ENCODE results near the gene NPAS2. TPM values are rescaled to one million over a fixed set of nuclear protein-coding genes. Genes with fewer than 3 reads are reported as not detected.

The NPAS2 gene
- total RNA-seq, 3 donors from 2014 or later (not counting 1 experiment from before 2014, with no cell fraction given), result not detected

DNA sequence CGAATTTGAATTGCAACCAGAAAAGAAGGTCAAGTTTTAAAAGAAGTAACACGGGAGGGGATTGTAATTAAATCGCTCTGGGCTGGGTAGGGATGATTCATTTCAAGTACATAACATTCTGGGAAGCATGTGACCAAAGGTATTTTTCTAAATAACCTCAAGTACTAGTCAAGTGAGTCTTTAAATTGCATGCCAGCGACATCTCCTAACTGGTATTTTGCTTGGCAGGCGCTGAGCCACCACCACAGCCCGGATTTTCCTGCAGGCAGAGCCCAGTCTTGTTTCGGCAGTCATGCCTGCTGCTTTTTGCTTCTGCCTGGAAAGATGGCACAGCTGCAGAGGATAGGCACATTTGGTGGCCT, 33.7 kb upstream of the NPAS2 start:
- no peak for DNase-seq
- no peak for ATAC-seq
- Mint-ChIP-seq H3K9me3 (no peaks in the 10 kb centered on the region), H3K4me1 (no peaks in the 10 kb centered on the region), H3K36me3 (no peaks in the 10 kb centered on the region), H3K27ac (no peak overlapping the region), H3K4me3 (no peak overlapping the region), H3K27me3 (ENCODE audit: low read depth in 2 of 2) (peaks cover 0 to 3% of the 10 kb centered on the region in 2 donors)
- TF ChIP-seq, protein P1, sequence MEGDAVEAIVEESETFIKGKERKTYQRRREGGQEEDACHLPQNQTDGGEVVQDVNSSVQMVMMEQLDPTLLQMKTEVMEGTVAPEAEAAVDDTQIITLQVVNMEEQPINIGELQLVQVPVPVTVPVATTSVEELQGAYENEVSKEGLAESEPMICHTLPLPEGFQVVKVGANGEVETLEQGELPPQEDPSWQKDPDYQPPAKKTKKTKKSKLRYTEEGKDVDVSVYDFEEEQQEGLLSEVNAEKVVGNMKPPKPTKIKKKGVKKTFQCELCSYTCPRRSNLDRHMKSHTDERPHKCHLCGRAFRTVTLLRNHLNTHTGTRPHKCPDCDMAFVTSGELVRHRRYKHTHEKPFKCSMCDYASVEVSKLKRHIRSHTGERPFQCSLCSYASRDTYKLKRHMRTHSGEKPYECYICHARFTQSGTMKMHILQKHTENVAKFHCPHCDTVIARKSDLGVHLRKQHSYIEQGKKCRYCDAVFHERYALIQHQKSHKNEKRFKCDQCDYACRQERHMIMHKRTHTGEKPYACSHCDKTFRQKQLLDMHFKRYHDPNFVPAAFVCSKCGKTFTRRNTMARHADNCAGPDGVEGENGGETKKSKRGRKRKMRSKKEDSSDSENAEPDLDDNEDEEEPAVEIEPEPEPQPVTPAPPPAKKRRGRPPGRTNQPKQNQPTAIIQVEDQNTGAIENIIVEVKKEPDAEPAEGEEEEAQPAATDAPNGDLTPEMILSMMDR (IDR thresholded peaks at IDR 0.05), result no peak
- intact Hi-C loops (cut with micrococcal nuclease), result no loop called here
- Histone ChIP-seq H3K4me1 (ENCODE audit: control insufficient read depth, insufficient read depth, low read length) (no peaks in the 10 kb centered on the region), H3K9me3 (ENCODE audit: control insufficient read depth, insufficient read depth, low read length) (no peaks in the 10 kb centered on the region), H3K27ac (ENCODE audit: low read length) (no peak overlapping the region), H3K36me3 (ENCODE audit: control insufficient read depth, insufficient read depth, low read length) (no peaks in the 10 kb centered on the region), H3K4me3 (ENCODE audit: low read length) (no peak overlapping the region), H3K27me3 (ENCODE audit: control insufficient read depth, insufficient read depth, low read length) (no peaks in the 10 kb centered on the region)
- WGBS (ENCODE audit: insufficient coverage), result 84% methylated on average over 7 of the region's 7 CpGs

DNA sequence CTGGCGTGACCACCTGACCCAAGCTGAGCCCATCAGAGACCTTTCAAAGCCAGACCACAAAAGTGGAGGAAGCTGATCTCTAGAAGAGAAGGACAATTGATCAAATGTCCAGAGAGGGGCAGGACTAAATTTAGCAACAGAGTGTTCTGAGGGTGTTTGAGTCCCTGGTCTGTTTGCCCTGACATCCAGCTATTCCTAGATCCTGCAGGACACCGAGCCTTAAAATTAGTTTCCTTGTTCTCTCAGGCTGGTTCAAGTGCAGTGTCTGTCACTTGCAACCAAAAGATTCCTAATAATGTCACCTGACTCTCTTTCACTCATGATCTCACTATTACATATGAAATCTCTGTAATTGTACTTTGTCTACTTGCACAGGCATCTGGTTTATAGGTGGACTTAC, 33.0 kb upstream of the NPAS2 start:
- Histone ChIP-seq H3K27me3 (ENCODE audit: control insufficient read depth, insufficient read depth, low read length) (no peaks in the 10 kb centered on the region), H3K9me3 (ENCODE audit: control insufficient read depth, insufficient read depth, low read length) (no peaks in the 10 kb centered on the region), H3K4me3 (ENCODE audit: low read length) (no peak overlapping the region), H3K36me3 (ENCODE audit: control insufficient read depth, insufficient read depth, low read length) (no peaks in the 10 kb centered on the region), H3K27ac (ENCODE audit: low read length) (no peak overlapping the region), H3K4me1 (ENCODE audit: control insufficient read depth, insufficient read depth, low read length) (no peaks in the 10 kb centered on the region)
- WGBS (ENCODE audit: insufficient coverage), result 92% methylated on average over 2 of the region's 2 CpGs
- intact Hi-C loops (cut with micrococcal nuclease), result no loop called here
- Mint-ChIP-seq H3K9me3 (no peaks in the 10 kb centered on the region), H3K27ac (no peak overlapping the region), H3K4me1 (no peaks in the 10 kb centered on the region), H3K4me3 (no peak overlapping the region), H3K27me3 (ENCODE audit: low read depth in 2 of 2) (peaks cover 0 to 3% of the 10 kb centered on the region in 2 donors), H3K36me3 (no peaks in the 10 kb centered on the region)
- DNase-seq (no peak), ATAC-seq (no peak)
- TF ChIP-seq, protein P1 (IDR thresholded peaks at IDR 0.05), result no peak

DNA sequence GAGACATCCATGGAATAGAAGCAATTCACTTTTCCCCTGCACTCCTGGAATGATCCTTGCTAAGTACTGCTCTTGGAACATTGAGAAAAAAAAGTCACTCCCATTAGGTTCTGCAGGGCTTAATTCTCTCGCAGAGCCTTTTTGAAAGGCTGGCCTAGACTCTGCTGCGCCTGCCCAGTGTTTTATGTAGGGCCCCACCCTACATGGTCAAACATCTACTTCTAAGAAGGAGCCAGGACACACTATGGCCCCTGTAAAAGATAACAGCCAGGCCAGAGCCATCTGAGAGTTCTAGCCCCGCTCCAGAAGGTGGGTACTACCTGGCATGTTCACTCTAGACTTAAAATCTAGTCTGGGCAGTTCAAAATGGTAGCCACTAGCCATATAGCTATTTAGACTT, 30.6 kb upstream of the NPAS2 start:
- Mint-ChIP-seq H3K9me3 (no peaks in the 10 kb centered on the region), H3K36me3 (no peaks in the 10 kb centered on the region), H3K27me3 (ENCODE audit: low read depth in 2 of 2) (peaks cover 0 to 10% of the 10 kb centered on the region in 2 donors), H3K27ac (no peak overlapping the region), H3K4me1 (no peaks in the 10 kb centered on the region), H3K4me3 (no peak overlapping the region)
- Histone ChIP-seq H3K36me3 (ENCODE audit: control insufficient read depth, insufficient read depth, low read length) (no peaks in the 10 kb centered on the region), H3K9me3 (ENCODE audit: control insufficient read depth, insufficient read depth, low read length) (no peaks in the 10 kb centered on the region), H3K4me3 (ENCODE audit: low read length) (no peak overlapping the region), H3K4me1 (ENCODE audit: control insufficient read depth, insufficient read depth, low read length) (no peaks in the 10 kb centered on the region), H3K27me3 (ENCODE audit: control insufficient read depth, insufficient read depth, low read length) (no peaks in the 10 kb centered on the region), H3K27ac (ENCODE audit: low read length) (no peak overlapping the region)
- ATAC-seq, result no peak
- 95% methylated on average over 3 of the region's 3 CpGs for WGBS (ENCODE audit: insufficient coverage)
- TF ChIP-seq, protein P1 (IDR thresholded peaks at IDR 0.05), result no peak
- intact Hi-C loops (cut with micrococcal nuclease), result no loop called here
- DNase-seq, result no peak

DNA sequence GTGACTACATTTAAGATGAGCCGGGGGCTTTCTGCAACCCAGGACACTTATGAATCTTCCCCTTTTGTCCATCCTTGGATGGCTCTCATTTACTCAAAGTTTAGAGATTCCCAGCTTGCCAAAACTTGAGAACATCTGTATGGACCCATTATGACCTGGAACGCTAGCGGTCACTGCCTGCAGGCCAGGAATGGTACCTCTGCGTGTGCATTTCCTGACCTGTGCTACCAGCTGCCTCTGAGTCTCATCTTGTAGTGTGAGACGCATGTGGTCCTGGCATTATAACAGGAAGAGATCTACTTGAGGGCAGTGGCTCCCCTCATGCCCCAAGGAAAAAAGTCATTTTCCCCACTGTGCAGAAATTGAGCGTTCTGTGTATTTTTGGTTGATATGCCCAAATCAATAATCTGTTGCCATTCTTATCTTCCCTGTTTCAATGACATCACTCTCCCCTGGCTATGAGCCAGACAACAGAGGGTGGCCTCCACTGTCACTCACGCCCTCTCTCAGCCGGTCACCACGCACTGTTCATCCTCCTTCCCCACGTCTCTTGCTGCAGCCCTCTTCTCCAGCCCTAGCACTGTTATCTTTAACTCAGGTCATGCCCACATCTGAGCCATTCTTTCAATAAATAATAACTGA, 28.5 kb upstream of the NPAS2 start:
- Mint-ChIP-seq H3K27me3 (ENCODE audit: low read depth in 2 of 2) (peaks cover under 1 to 20% of the 10 kb centered on the region in 2 donors), H3K9me3 (no peaks in the 10 kb centered on the region), H3K36me3 (no peaks in the 10 kb centered on the region), H3K4me1 (no peaks in the 10 kb centered on the region), H3K27ac (no peak overlapping the region), H3K4me3 (no peak overlapping the region)
- DNase-seq (no peak), ATAC-seq (no peak)
- Histone ChIP-seq H3K4me1 (ENCODE audit: control insufficient read depth, insufficient read depth, low read length) (no peaks in the 10 kb centered on the region), H3K4me3 (ENCODE audit: low read length) (no peak overlapping the region), H3K36me3 (ENCODE audit: control insufficient read depth, insufficient read depth, low read length) (no peaks in the 10 kb centered on the region), H3K9me3 (ENCODE audit: control insufficient read depth, insufficient read depth, low read length) (no peaks in the 10 kb centered on the region), H3K27me3 (ENCODE audit: control insufficient read depth, insufficient read depth, low read length) (no peaks in the 10 kb centered on the region), H3K27ac (ENCODE audit: low read length) (no peak overlapping the region)
- TF ChIP-seq, protein P1 (IDR thresholded peaks at IDR 0.05), result no peak
- WGBS (ENCODE audit: insufficient coverage), result 89% methylated on average over 10 of the region's 10 CpGs
- intact Hi-C loops (cut with micrococcal nuclease), result no loop called here

All from natural killer cell (primary cell).